ENCODE data around the gene RASSF8.

The RASSF8 gene

GRCh38 chr12:26113853-26114719 lies 155.6 kb downstream of the RASSF8 start:
- H3K9me3 Mint-ChIP-seq: no peaks in the 10 kb centered on the region
- peak in 2 of 3 experiments; percentile 25 to 35 for TF ChIP-seq CTCF (IDR thresholded peaks at IDR 0.05; ENCODE audit: unreplicated experiment in 3 of 3)
- peak overlapping the region; percentile 82 to 86 (median 84) for H3K4me3 Mint-ChIP-seq
- no peaks in the 10 kb centered on the region for H3K36me3 Mint-ChIP-seq (ENCODE audit: low read depth)
- H3K27me3 Mint-ChIP-seq (ENCODE audit: low read depth): peaks cover 33% of the 10 kb centered on the region
- peak overlapping the region; percentile 84 to 88 (median 87) for H3K27ac Mint-ChIP-seq
- peaks cover 45% of the 10 kb centered on the region for H3K4me1 Mint-ChIP-seq

GRCh38 chr12:26114720-26115401 lies 156.4 kb downstream of the RASSF8 start:
- Mint-ChIP-seq H3K9me3 (no peaks in the 10 kb centered on the region), H3K27ac (peak overlapping the region; percentile 84 to 88 (median 87)), H3K36me3 (ENCODE audit: low read depth) (no peaks in the 10 kb centered on the region), H3K4me1 (peaks cover 44% of the 10 kb centered on the region), H3K27me3 (ENCODE audit: low read depth) (peaks cover 41% of the 10 kb centered on the region), H3K4me3 (peak overlapping the region; percentile 82 to 86 (median 84))
- TF ChIP-seq CTCF (IDR thresholded peaks at IDR 0.05; ENCODE audit: unreplicated experiment in 3 of 3): no peak

GRCh38 chr12:26116829-26117715 lies 158.6 kb downstream of the RASSF8 start:
- no peak overlapping the region for H3K27ac Mint-ChIP-seq
- peaks cover 59% of the 10 kb centered on the region for H3K27me3 Mint-ChIP-seq (ENCODE audit: low read depth)
- no peaks in the 10 kb centered on the region for H3K36me3 Mint-ChIP-seq (ENCODE audit: low read depth)
- H3K4me1 Mint-ChIP-seq: peaks cover 37% of the 10 kb centered on the region
- H3K4me3 Mint-ChIP-seq: peak overlapping the region in 2 of 3 experiments; percentile 0 to 35
- no peak for TF ChIP-seq CTCF (IDR thresholded peaks at IDR 0.05; ENCODE audit: unreplicated experiment in 3 of 3)
- no peaks in the 10 kb centered on the region for H3K9me3 Mint-ChIP-seq

GRCh38 chr12:26118308-26118707 lies 159.8 kb downstream of the RASSF8 start:
- no peak for TF ChIP-seq CTCF (IDR thresholded peaks at IDR 0.05; ENCODE audit: unreplicated experiment in 3 of 3)
- no peaks in the 10 kb centered on the region for H3K36me3 Mint-ChIP-seq (ENCODE audit: low read depth)
- H3K27me3 Mint-ChIP-seq (ENCODE audit: low read depth): peaks cover 58% of the 10 kb centered on the region
- H3K27ac Mint-ChIP-seq: no peak overlapping the region
- no peaks in the 10 kb centered on the region for H3K9me3 Mint-ChIP-seq
- H3K4me1 Mint-ChIP-seq: peaks cover 30% of the 10 kb centered on the region
- H3K4me3 Mint-ChIP-seq: no peak overlapping the region

GRCh38 chr12:26119391-26119989 lies 161.0 kb downstream of the RASSF8 start:
- peak overlapping the region in 2 of 3 experiments; percentile 0 to 2 for H3K4me3 Mint-ChIP-seq
- no peaks in the 10 kb centered on the region for H3K36me3 Mint-ChIP-seq (ENCODE audit: low read depth)

More at GRCh38 chr12:26119391-26119989, 161.0 kb downstream of the RASSF8 start:
- Mint-ChIP-seq H3K27ac (no peak overlapping the region), H3K4me1 (peaks cover 29% of the 10 kb centered on the region), H3K27me3 (ENCODE audit: low read depth) (peaks cover 70% of the 10 kb centered on the region), H3K9me3 (no peaks in the 10 kb centered on the region)
- TF ChIP-seq CTCF (IDR thresholded peaks at IDR 0.05; ENCODE audit: unreplicated experiment in 3 of 3): peak; percentile 61 to 67 (median 62)

Data from nephron (organoid).